GM21576 (cell line): ENCODE measurements around the gene DISP3.

Experiments
- ATAC-seq: cut with Tn5 transposase; IDR thresholded peaks from one replicate; pipeline ENCODE4 v1.9.1; 2021; ENCODE audit warnings: mild to moderate bottlenecking, moderate library complexity; ENCODE audit not compliant: unreplicated experiment

DISP3 gene

DNA sequence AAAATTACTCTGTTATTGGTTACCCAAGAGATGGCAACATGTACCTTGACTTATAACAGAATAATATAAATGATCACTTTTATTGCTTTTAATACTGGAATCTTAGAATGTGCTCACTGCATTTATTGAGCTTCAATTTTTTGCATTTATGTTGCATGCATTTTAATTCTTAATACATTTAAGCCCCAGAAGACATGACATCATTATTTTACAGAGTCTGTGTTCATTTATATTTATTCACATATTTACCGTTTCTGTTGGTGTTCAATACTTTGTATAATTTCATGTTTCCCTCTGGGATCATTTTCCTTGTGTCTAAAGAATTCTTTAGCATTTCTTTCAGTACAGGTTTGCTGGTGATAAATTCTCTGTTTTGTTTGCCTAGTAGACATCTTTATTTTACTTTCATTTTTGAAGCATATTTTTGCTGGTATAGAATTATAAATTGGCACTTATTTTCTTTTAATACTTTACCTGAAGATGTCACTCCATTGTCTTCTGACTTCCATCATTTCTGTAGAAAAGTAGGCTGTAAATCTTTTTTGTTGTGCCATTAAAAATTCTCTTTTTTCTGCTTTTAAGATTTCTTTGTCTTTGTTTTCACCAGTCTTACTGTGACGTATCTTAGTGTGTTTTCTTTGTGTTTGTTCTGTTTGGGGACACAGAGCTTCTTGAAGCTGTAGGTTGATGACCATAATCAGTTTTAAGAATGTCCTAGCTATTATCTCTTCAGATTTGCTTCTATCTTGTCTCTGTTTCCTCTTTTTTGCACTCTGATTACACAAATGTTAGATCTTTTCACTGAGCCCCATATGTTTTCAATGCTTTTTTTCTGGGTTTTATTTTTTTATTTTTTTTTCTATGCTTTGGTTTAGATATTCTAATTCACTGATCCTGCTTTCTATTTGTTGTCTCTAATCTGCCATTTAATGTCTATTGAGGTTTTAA, 26.9 kb downstream of the DISP3 start:
- ATAC-seq: no peak

DNA sequence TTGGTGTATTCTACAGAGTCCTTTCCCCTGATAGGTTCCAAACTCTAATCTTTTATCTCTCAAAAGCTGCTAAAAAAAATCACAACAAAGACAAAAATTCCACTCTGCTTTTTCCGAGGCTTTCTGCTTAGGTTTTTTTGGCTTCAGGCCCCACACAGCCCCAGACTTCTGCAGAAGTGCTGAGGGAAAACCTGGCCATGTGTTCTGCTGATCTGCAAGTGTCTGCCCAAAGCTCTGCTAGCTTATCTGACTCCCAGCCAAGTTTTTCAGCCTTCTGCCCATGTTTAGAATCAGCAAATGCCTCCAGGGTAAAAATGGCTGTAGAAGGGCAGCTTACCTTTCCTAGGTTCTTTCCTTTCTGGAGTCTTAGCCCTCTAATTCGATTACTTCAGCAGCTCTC, 28.4 kb downstream of the DISP3 start:
- ATAC-seq: no peak

- ATAC-seq: no peak
These were observed 34.7 kb downstream of the DISP3 start for GRCh38 chr1:11513681-11514080.

DNA sequence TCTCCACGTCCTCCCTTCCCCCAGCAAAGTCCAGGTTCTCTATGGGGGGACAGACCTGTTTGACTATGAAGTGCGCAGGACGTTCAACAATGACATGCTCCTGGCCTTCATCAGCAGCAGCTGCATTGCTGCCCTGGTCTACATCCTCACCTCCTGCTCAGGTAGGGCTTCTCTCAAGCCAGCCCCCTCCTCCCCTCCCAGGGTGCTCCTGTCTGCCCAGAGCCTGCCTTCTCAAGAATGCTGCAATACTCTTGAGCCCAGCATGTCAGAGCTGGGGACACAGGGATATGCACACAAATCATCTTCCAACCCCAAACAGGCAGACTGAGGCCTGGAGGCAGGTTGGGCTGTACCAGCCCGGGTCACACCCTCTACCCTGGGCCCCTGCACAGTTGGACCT, 35.4 kb downstream of the DISP3 start:
- ATAC-seq: no peak

DNA sequence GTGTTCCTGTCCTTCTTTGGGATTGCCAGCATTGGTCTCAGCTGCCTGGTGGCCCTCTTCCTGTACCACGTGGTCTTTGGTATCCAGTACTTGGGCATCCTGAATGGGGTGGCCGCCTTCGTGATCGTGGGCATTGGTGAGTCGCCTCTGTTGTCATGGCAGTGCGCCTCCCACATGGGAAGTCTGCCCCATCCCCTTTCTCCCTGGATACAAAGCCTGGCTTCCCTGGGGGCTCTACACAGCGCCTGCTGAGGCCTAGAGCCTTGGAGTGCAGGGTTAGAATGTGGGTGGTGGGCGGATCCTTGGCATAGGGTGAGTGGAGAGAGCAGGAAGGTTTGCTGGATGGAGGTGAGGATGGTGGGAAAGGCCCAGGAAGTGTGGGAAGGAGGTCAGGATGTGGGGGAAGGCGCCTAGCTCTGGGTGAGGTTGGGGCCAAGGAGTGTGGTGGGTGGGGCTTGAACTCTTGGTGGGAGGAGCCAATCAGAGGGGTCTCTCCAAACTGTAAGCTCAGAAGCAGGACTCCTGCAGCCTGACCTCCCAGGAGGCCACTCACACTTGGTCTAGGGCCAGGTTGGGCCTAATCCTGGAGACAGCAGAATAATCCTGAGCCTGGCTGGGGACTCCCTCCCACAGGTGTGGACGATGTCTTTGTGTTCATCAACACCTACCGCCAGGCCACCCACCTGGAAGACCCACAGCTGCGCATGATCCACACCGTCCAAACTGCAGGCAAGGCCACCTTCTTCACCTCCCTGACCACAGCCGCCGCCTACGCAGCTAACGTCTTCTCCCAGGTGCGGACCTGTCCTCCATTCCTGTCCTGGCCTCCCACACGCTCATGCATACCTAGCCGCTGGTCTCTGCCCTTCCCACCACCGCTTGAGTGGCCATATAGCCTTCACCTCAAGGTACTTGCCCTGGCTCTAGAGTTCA, 36.7 kb downstream of the DISP3 start:
- no peak for ATAC-seq

DNA sequence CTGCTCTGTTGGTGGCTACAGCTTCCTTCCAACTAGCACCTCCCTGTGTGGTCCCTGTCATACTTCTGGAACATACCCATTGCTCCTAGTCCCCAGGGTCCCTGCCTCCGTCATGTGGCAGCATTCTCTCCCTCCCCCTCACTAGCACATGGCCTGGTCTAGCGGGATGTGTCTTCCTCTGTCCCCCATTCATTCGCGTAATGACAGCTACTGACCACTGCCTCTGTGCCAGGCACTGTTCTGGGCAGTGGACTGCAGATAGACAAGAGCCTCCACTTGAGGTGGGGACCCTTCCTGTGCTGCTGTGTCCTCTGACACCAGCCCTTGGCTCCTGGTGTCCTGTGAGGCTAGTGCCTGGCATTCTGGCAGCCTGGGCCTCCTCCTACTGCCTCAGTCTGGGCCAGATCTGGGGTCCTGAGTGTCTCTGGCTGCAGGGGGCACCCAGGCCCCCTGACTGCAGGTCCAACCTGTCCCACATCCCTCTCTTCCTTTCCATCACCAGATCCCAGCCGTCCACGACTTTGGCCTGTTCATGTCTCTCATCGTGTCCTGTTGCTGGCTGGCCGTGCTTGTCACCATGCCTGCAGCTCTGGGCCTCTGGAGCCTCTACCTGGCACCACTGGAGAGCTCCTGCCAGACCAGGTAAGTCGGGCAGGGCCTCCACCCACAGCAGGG, 38.1 kb downstream of the DISP3 start:
- ATAC-seq: no peak

DNA sequence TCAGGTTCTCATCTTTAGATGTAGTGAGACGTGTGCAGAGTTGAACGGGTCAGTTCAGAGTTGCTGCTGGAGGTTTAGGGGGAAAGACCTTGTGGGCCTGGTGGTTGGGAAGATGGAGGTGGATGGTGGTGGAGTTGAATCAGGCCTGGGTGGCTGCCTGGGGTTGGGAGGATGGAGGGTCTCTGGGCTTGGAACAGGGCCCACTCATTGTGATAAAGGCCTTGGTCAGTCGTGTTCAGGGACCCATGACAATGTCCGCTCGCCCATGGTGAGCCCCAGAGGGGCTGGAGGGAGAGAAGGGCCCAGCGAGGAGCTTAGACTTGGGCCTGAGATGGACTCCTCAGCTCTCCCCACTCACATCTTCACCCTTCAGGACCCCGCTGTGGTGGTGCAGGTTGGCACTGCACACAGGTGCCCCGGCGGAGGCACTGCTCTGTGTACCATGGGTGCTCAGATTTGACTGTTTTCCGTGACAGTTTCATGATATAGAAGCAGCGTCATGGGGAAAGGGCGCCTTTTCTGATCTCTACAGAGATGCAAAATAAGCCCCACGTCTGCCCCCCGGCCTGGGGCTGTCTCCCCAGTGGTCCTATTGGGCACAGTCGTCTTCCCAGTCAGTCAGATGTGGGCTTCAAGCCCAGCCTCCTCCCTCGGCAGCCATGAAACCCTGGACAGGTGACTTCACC, 39.2 kb downstream of the DISP3 start:
- ATAC-seq: no peak

GRCh38 chr1:11518791-11519628, 40.1 kb downstream of the DISP3 start:
- no peak for ATAC-seq

GRCh38 chr1:11519629-11520031, 40.7 kb downstream of the DISP3 start:
- no peak for ATAC-seq

GRCh38 chr1:11520531-11521233, 41.7 kb downstream of the DISP3 start:
- ATAC-seq: no peak

DNA sequence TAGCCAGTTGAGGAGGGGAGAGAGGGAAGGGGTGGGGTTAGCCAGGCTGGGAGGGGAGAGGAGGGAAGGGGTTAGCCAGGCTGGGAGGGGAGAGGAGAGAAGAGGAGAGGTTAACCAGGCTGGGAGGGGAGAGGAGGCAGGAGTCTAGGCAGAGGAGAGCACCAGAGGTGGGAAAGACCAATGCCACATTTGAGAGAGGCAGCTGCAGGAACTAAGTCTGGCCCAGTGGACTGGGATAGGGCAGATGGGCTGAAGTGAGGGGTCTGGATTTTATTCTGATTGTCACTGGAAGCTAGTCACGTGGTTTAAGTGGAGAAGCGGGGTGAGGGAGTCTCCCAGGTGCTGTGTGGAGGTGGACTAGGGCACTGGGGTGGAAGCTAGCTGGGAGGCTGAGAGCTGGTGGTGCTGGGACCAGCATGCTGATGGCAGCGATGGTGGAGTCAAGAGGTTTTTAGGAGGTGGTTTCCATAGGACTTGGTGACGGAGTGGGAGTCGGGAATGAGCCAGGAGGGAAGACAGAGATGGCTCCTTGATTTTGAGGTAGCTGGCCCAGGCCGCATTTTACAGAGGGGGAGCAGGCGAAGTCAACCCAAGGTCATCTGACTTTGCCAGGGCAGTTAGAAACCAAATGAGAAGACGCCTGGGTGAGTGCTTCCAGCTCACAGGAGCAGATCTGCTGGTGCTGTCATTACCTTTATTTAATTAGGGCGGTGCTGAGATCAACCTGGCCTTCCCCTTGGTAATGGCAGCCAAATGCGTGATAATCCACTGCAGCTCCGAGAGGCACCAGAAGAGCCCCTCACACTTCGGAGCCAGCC, 42.8 kb downstream of the DISP3 start:
- ATAC-seq: no peak

- no peak for ATAC-seq
These were observed 43.7 kb downstream of the DISP3 start for GRCh38 chr1:11522400-11523235.

GRCh38 chr1:11523261-11523660, 44.3 kb downstream of the DISP3 start:
- no peak for ATAC-seq

- no peak for ATAC-seq
These were observed 45.0 kb downstream of the DISP3 start for GRCh38 chr1:11523746-11524464.

- no peak for ATAC-seq
These were observed 45.7 kb downstream of the DISP3 start for GRCh38 chr1:11524465-11525150.

DNA sequence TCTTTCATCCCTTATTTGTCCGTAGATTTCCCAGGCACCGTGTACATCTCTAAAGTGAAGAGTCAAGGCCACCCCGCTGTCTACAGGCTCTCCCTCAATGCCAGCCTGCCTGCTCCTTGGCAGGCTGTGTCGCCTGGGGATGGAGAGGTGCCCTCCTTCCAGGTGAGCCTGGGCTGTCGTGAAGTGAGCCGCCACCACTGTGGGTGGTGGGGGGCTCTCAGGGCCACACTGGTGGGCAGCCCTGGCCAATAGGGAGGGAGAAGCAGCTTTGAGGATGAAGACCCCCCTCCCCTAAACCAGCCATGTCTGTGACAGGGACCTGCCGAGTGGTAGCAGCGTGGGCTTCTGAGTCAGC, 46.2 kb downstream of the DISP3 start:
- no peak for ATAC-seq
